Spinal cord (tissue), 10 donors: ENCODE results near the gene CHEK1. TPM values are rescaled to one million over a fixed set of nuclear protein-coding genes. Genes with fewer than 3 reads are reported as not detected.
A peak's percentile ranks its signal among the peaks of the same experiment; 100 is the strongest.

Source experiments
- DNase-seq, 6 donors: peaks; one replicate each; pipeline versions ENCODE4 v3.0.0 to v3.0.0-alpha.2; 2013 to 2015; ENCODE audit warnings: low spot score in 6 of 6, low read depth in 4 of 6
- H3K27ac ChIP-seq: one replicate; pipeline ENCODE4 v1.5.1; 2013; ENCODE audit warnings: low read depth, low read length, control low read depth
- H3K27me3 ChIP-seq: one replicate; pipeline ENCODE4 v1.6.1; 2013; ENCODE audit warnings: low read length; ENCODE audit not compliant: control insufficient read depth, insufficient read depth
- H3K36me3 ChIP-seq: one replicate; pipeline ENCODE4 v1.6.1; 2013; ENCODE audit warnings: low read length; ENCODE audit not compliant: control insufficient read depth, insufficient read depth
- H3K4me1 ChIP-seq: one replicate; pipeline ENCODE4 v1.6.1; 2013; ENCODE audit warnings: low read length; ENCODE audit not compliant: control insufficient read depth, insufficient read depth
- H3K4me3 ChIP-seq: one replicate; pipeline ENCODE4 v1.5.1; 2013; ENCODE audit warnings: low read depth, low read length, control low read depth
- H3K9me3 ChIP-seq: one replicate; pipeline ENCODE4 v1.6.1; 2013; ENCODE audit warnings: low read length; ENCODE audit not compliant: control insufficient read depth, insufficient read depth
- WGBS: methylation state at CpG from one replicate; pipeline ENCODE4 v1.1.5; 2013; ENCODE audit warnings: missing lambda C conversion rate; ENCODE audit not compliant: insufficient coverage; 5-methylcytosine and 5-hydroxymethylcytosine counted together
- polyA plus RNA-seq, 2 donors: library from polyadenylated mRNA; unstranded; fragments of 120-200 nt; gene quantifications; one replicate each; pipeline ENCODE4 v1.2.1, GENCODE V29; 2013; ENCODE audit not compliant: insufficient read length in 2 of 2
- total RNA-seq, 2 donors: library from RNA; depleted of rRNA in 1 of 2; stranded (reverse); fragments of 120-200 nt in 1 of 2; fragments of >200 nt in 1 of 2; gene quantifications; one replicate each; pipeline versions ENCODE4 v1.2.3 to v1.2.4, GENCODE V29; 2013 to 2014
- donor health status: healthy.

The CHEK1 gene
- total and polyA plus RNA-seq, 4 donors = 8.5 to 15.4 (median 11.6) TPM

GRCh38 chr11:125591649-125592304 lies 33.2 kb upstream of the CHEK1 start:
- H3K4me3 ChIP-seq = peak overlapping the region; percentile 98
- H3K36me3 ChIP-seq = no peaks in the 10 kb centered on the region
- DNase-seq = no peak
- H3K4me1 ChIP-seq = peaks cover 17% of the 10 kb centered on the region
- peak overlapping the region; percentile 96 for H3K27ac ChIP-seq
- H3K9me3 ChIP-seq = no peaks in the 10 kb centered on the region
- H3K27me3 ChIP-seq = no peaks in the 10 kb centered on the region
- 6% methylated on average over 21 of the region's 30 CpGs for WGBS

- H3K27ac ChIP-seq = peak within 1 kb of the TSS; percentile 96
- WGBS = under 1% methylated on average over 51 of the region's 55 CpGs
- H3K4me1 ChIP-seq = peaks cover 17% of the 10 kb centered on the region
- no peaks in the 10 kb centered on the region for H3K36me3 ChIP-seq
- peak within 1 kb of the TSS; percentile 98 for H3K4me3 ChIP-seq
- no peaks in the 10 kb centered on the region for H3K9me3 ChIP-seq
- peak; percentile 99 to 100 (median 100) for DNase-seq
- H3K27me3 ChIP-seq = no peaks in the 10 kb centered on the region
Measured at GRCh38 chr11:125592305-125593113, 32.5 kb upstream of the CHEK1 start, which contains the start of gene STT3A. Gene STT3A, plus strand, starts transcription at chr11:125592852. Its CDS starts 3,064 bp downstream, at chr11:125595916.

GRCh38 chr11:125593114-125593820 lies 31.7 kb upstream of the CHEK1 start:
- H3K27ac ChIP-seq = peak overlapping the region; percentile 89
- peak overlapping the region; percentile 98 for H3K4me3 ChIP-seq
- peak in 1 of 6 donors; percentile 1 for DNase-seq
- no peaks in the 10 kb centered on the region for H3K9me3 ChIP-seq
- 0% methylated on average over 11 of the region's 18 CpGs for WGBS
- H3K27me3 ChIP-seq = no peaks in the 10 kb centered on the region
- peaks cover 17% of the 10 kb centered on the region for H3K4me1 ChIP-seq
- no peaks in the 10 kb centered on the region for H3K36me3 ChIP-seq

- H3K4me1 ChIP-seq = peaks cover 17% of the 10 kb centered on the region
- H3K9me3 ChIP-seq = no peaks in the 10 kb centered on the region
- no peak overlapping the region for H3K4me3 ChIP-seq
- WGBS = no CpG with 5 or more reads among the region's 3 CpGs
- no peak overlapping the region for H3K27ac ChIP-seq
- no peaks in the 10 kb centered on the region for H3K27me3 ChIP-seq
- no peak for DNase-seq
- H3K36me3 ChIP-seq = peaks cover 10% of the 10 kb centered on the region
Measured at GRCh38 chr11:125594958-125595357, 30.0 kb upstream of the CHEK1 start.

- Histone ChIP-seq H3K27ac (no peak overlapping the region), H3K36me3 (peaks cover 42% of the 10 kb centered on the region)
- WGBS = 100% methylated on average over 2 of the region's 2 CpGs
Measured at GRCh38 chr11:125600663-125601062, 24.3 kb upstream of the CHEK1 start.

GRCh38 chr11:125603207-125603606 lies 21.8 kb upstream of the CHEK1 start:
- Histone ChIP-seq H3K4me1 (no peaks in the 10 kb centered on the region), H3K27me3 (no peaks in the 10 kb centered on the region), H3K27ac (no peak overlapping the region), H3K9me3 (no peaks in the 10 kb centered on the region), H3K4me3 (no peak overlapping the region), H3K36me3 (peaks cover 46% of the 10 kb centered on the region)
- WGBS = 100% methylated on average over 1 of the region's 3 CpGs
- DNase-seq = peak in 1 of 6 donors; percentile 4

More at GRCh38 chr11:125600663-125601062, 24.3 kb upstream of the CHEK1 start:
- H3K9me3 ChIP-seq = no peaks in the 10 kb centered on the region
- no peaks in the 10 kb centered on the region for H3K27me3 ChIP-seq
- DNase-seq = no peak
- H3K4me3 ChIP-seq = no peak overlapping the region
- H3K4me1 ChIP-seq = no peaks in the 10 kb centered on the region

GRCh38 chr11:125605417-125605816 lies 19.5 kb upstream of the CHEK1 start:
- no peak for DNase-seq
- H3K9me3 ChIP-seq = no peaks in the 10 kb centered on the region
- H3K4me3 ChIP-seq = no peak overlapping the region
- no peak overlapping the region for H3K27ac ChIP-seq
- no peaks in the 10 kb centered on the region for H3K4me1 ChIP-seq
- H3K27me3 ChIP-seq = no peaks in the 10 kb centered on the region
- H3K36me3 ChIP-seq = peaks cover 45% of the 10 kb centered on the region

- Histone ChIP-seq H3K4me1 (no peaks in the 10 kb centered on the region), H3K36me3 (peaks cover 32% of the 10 kb centered on the region), H3K4me3 (no peak overlapping the region), H3K27me3 (no peaks in the 10 kb centered on the region), H3K27ac (no peak overlapping the region), H3K9me3 (no peaks in the 10 kb centered on the region)
- WGBS = no CpG with 5 or more reads among the region's 7 CpGs
- no peak for DNase-seq
Measured at GRCh38 chr11:125609545-125609944, 15.4 kb upstream of the CHEK1 start.

GRCh38 chr11:125618383-125618782 lies 6.6 kb upstream of the CHEK1 start:
- Histone ChIP-seq H3K36me3 (peaks cover 34% of the 10 kb centered on the region), H3K27me3 (no peaks in the 10 kb centered on the region), H3K9me3 (no peaks in the 10 kb centered on the region), H3K27ac (no peak overlapping the region), H3K4me3 (no peak overlapping the region), H3K4me1 (no peaks in the 10 kb centered on the region)
- DNase-seq = no peak
- no CpG with 5 or more reads among the region's 4 CpGs for WGBS
